IPS-18c (cell line): ENCODE measurements around the gene VAV3.

Experiments
- H3K4me3 ChIP-seq: 2 replicates; pipeline ENCODE4 v1.7.0; 2013; ENCODE audit warnings: low read depth, mild to moderate bottlenecking, low read length, moderate library complexity; ENCODE audit not compliant: insufficient read depth
- H3K9me3 ChIP-seq: one replicate; pipeline ENCODE4 v1.6.1; 2013; ENCODE audit warnings: mild to moderate bottlenecking, low read length, moderate library complexity; ENCODE audit not compliant: control insufficient read depth, insufficient read depth

The VAV3 gene

GRCh38 chr1:107594536-107594935 is 370.4 kb downstream of the VAV3 start:
- H3K4me3 ChIP-seq: no peak overlapping the region

GRCh38 chr1:107593501-107594209 is 371.3 kb downstream of the VAV3 start:
- H3K4me3 ChIP-seq: no peak overlapping the region
- no peaks in the 10 kb centered on the region for H3K9me3 ChIP-seq

More at GRCh38 chr1:107594536-107594935, 370.4 kb downstream of the VAV3 start:
- H3K9me3 ChIP-seq: no peaks in the 10 kb centered on the region

- H3K9me3 ChIP-seq: no peaks in the 10 kb centered on the region
- no peak overlapping the region for H3K4me3 ChIP-seq
Observed at GRCh38 chr1:107590900-107591622, 373.9 kb downstream of the VAV3 start.

GRCh38 chr1:107590087-107590486 is 374.9 kb downstream of the VAV3 start:
- H3K4me3 ChIP-seq: no peak overlapping the region
- no peaks in the 10 kb centered on the region for H3K9me3 ChIP-seq

- H3K9me3 ChIP-seq: no peaks in the 10 kb centered on the region
- H3K4me3 ChIP-seq: no peak overlapping the region
Observed at GRCh38 chr1:107588321-107588720, 376.7 kb downstream of the VAV3 start.

GRCh38 chr1:107575226-107575625 is 389.8 kb downstream of the VAV3 start:
- H3K4me3 ChIP-seq: no peak overlapping the region
- no peaks in the 10 kb centered on the region for H3K9me3 ChIP-seq

- H3K9me3 ChIP-seq: no peaks in the 10 kb centered on the region
- no peak overlapping the region for H3K4me3 ChIP-seq
Observed at GRCh38 chr1:107574044-107574443, 390.9 kb downstream of the VAV3 start.

- no peak overlapping the region for H3K4me3 ChIP-seq
- peaks cover 2% of the 10 kb centered on the region for H3K9me3 ChIP-seq
Observed at GRCh38 chr1:107572674-107573211, 392.2 kb downstream of the VAV3 start.

- Histone ChIP-seq H3K9me3 (peaks cover 2% of the 10 kb centered on the region), H3K4me3 (no peak overlapping the region)
Observed at GRCh38 chr1:107570768-107571167, 394.2 kb downstream of the VAV3 start.

GRCh38 chr1:107563441-107563840 is 401.5 kb downstream of the VAV3 start:
- no peak overlapping the region for H3K4me3 ChIP-seq
- H3K9me3 ChIP-seq: peaks cover 2% of the 10 kb centered on the region

- Histone ChIP-seq H3K4me3 (no peak overlapping the region), H3K9me3 (no peaks in the 10 kb centered on the region)
Observed at GRCh38 chr1:107559881-107560280, 405.1 kb downstream of the VAV3 start.

GRCh38 chr1:107557095-107557494 is 407.9 kb downstream of the VAV3 start:
- no peak overlapping the region for H3K4me3 ChIP-seq
- no peaks in the 10 kb centered on the region for H3K9me3 ChIP-seq

- Histone ChIP-seq H3K9me3 (no peaks in the 10 kb centered on the region), H3K4me3 (no peak overlapping the region)
Observed at GRCh38 chr1:107555578-107555977, 409.4 kb downstream of the VAV3 start.

GRCh38 chr1:107552781-107553180 is 412.2 kb downstream of the VAV3 start:
- Histone ChIP-seq H3K9me3 (no peaks in the 10 kb centered on the region), H3K4me3 (no peak overlapping the region)

- no peaks in the 10 kb centered on the region for H3K9me3 ChIP-seq
- no peak overlapping the region for H3K4me3 ChIP-seq
Observed at GRCh38 chr1:107551456-107551855, 413.5 kb downstream of the VAV3 start.

- no peaks in the 10 kb centered on the region for H3K9me3 ChIP-seq
- no peak overlapping the region for H3K4me3 ChIP-seq
Observed at GRCh38 chr1:107550358-107550757, 414.6 kb downstream of the VAV3 start.

- H3K9me3 ChIP-seq: no peaks in the 10 kb centered on the region
Observed at GRCh38 chr1:107549152-107549810, 415.7 kb downstream of the VAV3 start.

GRCh38 chr1:107548276-107548675 is 416.7 kb downstream of the VAV3 start:
- Histone ChIP-seq H3K4me3 (no peak overlapping the region), H3K9me3 (no peaks in the 10 kb centered on the region)

More at GRCh38 chr1:107549152-107549810, 415.7 kb downstream of the VAV3 start:
- H3K4me3 ChIP-seq: no peak overlapping the region
